Activated CD4-positive, alpha-beta T cell treated with anti-CD3 and anti-CD28 coated beads, Interleukin-2, amount 10 ng/mL, durations not matched to agents 24 days and 14 days (primary cell): ENCODE measurements around the gene CLDN17. TPM values are rescaled to one million over a fixed set of nuclear protein-coding genes. Genes with fewer than 3 reads are reported as not detected.

Experiments
- DNase-seq: peaks from one replicate; pipeline ENCODE4 v3.0.0; 2022
- H3K27ac Mint-ChIP-seq: one replicate; pipeline ENCODE4 v1.8.0; 2022; ENCODE audit warnings: mild to moderate bottlenecking, mixed read lengths
- H3K27me3 Mint-ChIP-seq: one replicate; pipeline ENCODE4 v1.8.0; 2022; ENCODE audit warnings: mixed read lengths
- H3K36me3 Mint-ChIP-seq: one replicate; pipeline ENCODE4 v1.8.0; 2022; ENCODE audit warnings: low read depth, mild to moderate bottlenecking, mixed read lengths
- H3K4me1 Mint-ChIP-seq: one replicate; pipeline ENCODE4 v1.8.0; 2021; ENCODE audit warnings: mixed read lengths
- H3K4me3 Mint-ChIP-seq: one replicate; pipeline ENCODE4 v1.8.0; 2022; ENCODE audit warnings: mild to moderate bottlenecking, moderate library complexity, mixed read lengths
- H3K9me3 Mint-ChIP-seq: one replicate; pipeline ENCODE4 v1.8.0; 2021; ENCODE audit warnings: mixed read lengths
- intact Hi-C: fragments of 100-400 bp; cut with micrococcal nuclease; formaldehyde crosslinking; loops from one replicate; pipeline ENCODE4 v1.15.1; 2023
- total RNA-seq: library from RNA; stranded (reverse); gene quantifications from 2 replicates; pipeline ENCODE4 v1.2.3, GENCODE V29; 2022

CLDN17 gene
- total RNA-seq, result not detected in 2 replicates

- Mint-ChIP-seq H3K27me3 (no peaks in the 10 kb centered on the region), H3K4me1 (no peaks in the 10 kb centered on the region), H3K4me3 (no peak within 1 kb of the TSS), H3K27ac (no peak within 1 kb of the TSS), H3K36me3 (no peaks in the 10 kb centered on the region), H3K9me3 (no peaks in the 10 kb centered on the region)
- intact Hi-C loops, result no loop called here
- no peak for DNase-seq
Measured at GRCh38 chr21:30166705-30167104, at the start of gene CLDN17. Gene CLDN17 (minus strand): TSS chr21:30166805. CDS start chr21:30166617, 188 bp downstream.

GRCh38 chr21:30216041-30216723, 49.6 kb upstream of the CLDN17 start, which contains the start of gene CLDN8:
Gene CLDN8 (minus strand): TSS chr21:30216097. CDS start chr21:30215925, 172 bp downstream.
- Mint-ChIP-seq H3K36me3 (no peaks in the 10 kb centered on the region), H3K4me1 (no peaks in the 10 kb centered on the region), H3K27ac (no peak within 1 kb of the TSS), H3K27me3 (no peaks in the 10 kb centered on the region), H3K4me3 (no peak within 1 kb of the TSS), H3K9me3 (no peaks in the 10 kb centered on the region)
- intact Hi-C loops, result no loop called here
- DNase-seq, result no peak

- Mint-ChIP-seq H3K36me3 (no peaks in the 10 kb centered on the region), H3K4me3 (no peak overlapping the region), H3K9me3 (no peaks in the 10 kb centered on the region), H3K27me3 (no peaks in the 10 kb centered on the region), H3K4me1 (no peaks in the 10 kb centered on the region), H3K27ac (no peak overlapping the region)
- intact Hi-C loops, result no loop called here
- DNase-seq, result no peak
Measured at GRCh38 chr21:30211071-30211470, 44.5 kb upstream of the CLDN17 start.

- no peak overlapping the region for H3K4me3 Mint-ChIP-seq
- DNase-seq, result no peak
- no peaks in the 10 kb centered on the region for H3K36me3 Mint-ChIP-seq
- no peaks in the 10 kb centered on the region for H3K4me1 Mint-ChIP-seq
- no peak overlapping the region for H3K27ac Mint-ChIP-seq
- H3K27me3 Mint-ChIP-seq, result no peaks in the 10 kb centered on the region
- intact Hi-C loops, result no loop called here
- H3K9me3 Mint-ChIP-seq, result no peaks in the 10 kb centered on the region
Measured at GRCh38 chr21:30209601-30210000, 43.0 kb upstream of the CLDN17 start.

- H3K4me1 Mint-ChIP-seq, result no peaks in the 10 kb centered on the region
- intact Hi-C loops, result no loop called here
Measured at GRCh38 chr21:30207252-30207579, 40.6 kb upstream of the CLDN17 start.

GRCh38 chr21:30206551-30207251, 40.1 kb upstream of the CLDN17 start:
- Mint-ChIP-seq H3K27me3 (no peaks in the 10 kb centered on the region), H3K27ac (no peak overlapping the region), H3K4me3 (no peak overlapping the region), H3K9me3 (no peaks in the 10 kb centered on the region), H3K4me1 (no peaks in the 10 kb centered on the region), H3K36me3 (no peaks in the 10 kb centered on the region)
- intact Hi-C loops, result no loop called here
- DNase-seq, result no peak

More at GRCh38 chr21:30207252-30207579, 40.6 kb upstream of the CLDN17 start:
- H3K27me3 Mint-ChIP-seq, result no peaks in the 10 kb centered on the region
- DNase-seq, result no peak
- no peaks in the 10 kb centered on the region for H3K36me3 Mint-ChIP-seq
- no peak overlapping the region for H3K27ac Mint-ChIP-seq
- H3K4me3 Mint-ChIP-seq, result no peak overlapping the region
- no peaks in the 10 kb centered on the region for H3K9me3 Mint-ChIP-seq

- intact Hi-C loops, result no loop called here
- Mint-ChIP-seq H3K4me1 (no peaks in the 10 kb centered on the region), H3K27me3 (no peaks in the 10 kb centered on the region), H3K4me3 (no peak overlapping the region), H3K9me3 (no peaks in the 10 kb centered on the region), H3K27ac (no peak overlapping the region), H3K36me3 (no peaks in the 10 kb centered on the region)
- DNase-seq, result no peak
Measured at GRCh38 chr21:30200000-30200399, 33.4 kb upstream of the CLDN17 start.

- intact Hi-C loops, result loop anchor here (5.0 kb wide), 1 partner anchor 152 kb away; no protein-coding TSS in a partner anchor
- no peaks in the 10 kb centered on the region for H3K9me3 Mint-ChIP-seq
- H3K4me3 Mint-ChIP-seq, result no peak overlapping the region
- H3K27ac Mint-ChIP-seq, result no peak overlapping the region
- H3K27me3 Mint-ChIP-seq, result no peaks in the 10 kb centered on the region
- DNase-seq, result peak; percentile 60
- no peaks in the 10 kb centered on the region for H3K36me3 Mint-ChIP-seq
- no peaks in the 10 kb centered on the region for H3K4me1 Mint-ChIP-seq
Measured at GRCh38 chr21:30194701-30195299, 28.2 kb upstream of the CLDN17 start.

GRCh38 chr21:30193201-30193600, 26.6 kb upstream of the CLDN17 start:
- no peak for DNase-seq
- intact Hi-C loops, result loop anchor here (5.0 kb wide), 1 partner anchor 151 kb away; no protein-coding TSS in a partner anchor
- H3K36me3 Mint-ChIP-seq, result no peaks in the 10 kb centered on the region
- no peak overlapping the region for H3K4me3 Mint-ChIP-seq
- H3K27me3 Mint-ChIP-seq, result no peaks in the 10 kb centered on the region
- no peaks in the 10 kb centered on the region for H3K9me3 Mint-ChIP-seq
- H3K4me1 Mint-ChIP-seq, result no peaks in the 10 kb centered on the region
- H3K27ac Mint-ChIP-seq, result no peak overlapping the region

GRCh38 chr21:30190554-30190953, 23.9 kb upstream of the CLDN17 start:
- no peaks in the 10 kb centered on the region for H3K4me1 Mint-ChIP-seq
- H3K36me3 Mint-ChIP-seq, result no peaks in the 10 kb centered on the region

GRCh38 chr21:30189773-30190172, 23.2 kb upstream of the CLDN17 start:
- no peaks in the 10 kb centered on the region for H3K9me3 Mint-ChIP-seq
- no peaks in the 10 kb centered on the region for H3K36me3 Mint-ChIP-seq
- no peaks in the 10 kb centered on the region for H3K4me1 Mint-ChIP-seq
- H3K27ac Mint-ChIP-seq, result no peak overlapping the region
- H3K4me3 Mint-ChIP-seq, result no peak overlapping the region
- intact Hi-C loops, result loop anchor here (5.0 kb wide), 1 partner anchor 147 kb away; no protein-coding TSS in a partner anchor
- no peak for DNase-seq
- H3K27me3 Mint-ChIP-seq, result no peaks in the 10 kb centered on the region

More at GRCh38 chr21:30190554-30190953, 23.9 kb upstream of the CLDN17 start:
- H3K4me3 Mint-ChIP-seq, result no peak overlapping the region
- intact Hi-C loops, result loop anchor here (5.0 kb wide), 1 partner anchor 148 kb away; no protein-coding TSS in a partner anchor
- no peak for DNase-seq
- no peaks in the 10 kb centered on the region for H3K9me3 Mint-ChIP-seq
- H3K27ac Mint-ChIP-seq, result no peak overlapping the region
- no peaks in the 10 kb centered on the region for H3K27me3 Mint-ChIP-seq

- no peaks in the 10 kb centered on the region for H3K27me3 Mint-ChIP-seq
- DNase-seq, result no peak
- H3K4me1 Mint-ChIP-seq, result no peaks in the 10 kb centered on the region
- H3K36me3 Mint-ChIP-seq, result no peaks in the 10 kb centered on the region
- H3K9me3 Mint-ChIP-seq, result no peaks in the 10 kb centered on the region
- H3K4me3 Mint-ChIP-seq, result no peak overlapping the region
- H3K27ac Mint-ChIP-seq, result no peak overlapping the region
- intact Hi-C loops, result no loop called here
Measured at GRCh38 chr21:30186242-30186641, 19.6 kb upstream of the CLDN17 start.

GRCh38 chr21:30168086-30168485, 1.5 kb upstream of the CLDN17 start:
- no peaks in the 10 kb centered on the region for H3K4me1 Mint-ChIP-seq
- no peaks in the 10 kb centered on the region for H3K27me3 Mint-ChIP-seq
- no peaks in the 10 kb centered on the region for H3K9me3 Mint-ChIP-seq
- H3K36me3 Mint-ChIP-seq, result no peaks in the 10 kb centered on the region
- H3K27ac Mint-ChIP-seq, result no peak overlapping the region
- intact Hi-C loops, result no loop called here
- H3K4me3 Mint-ChIP-seq, result no peak overlapping the region
- DNase-seq, result no peak

GRCh38 chr21:30166171-30166570, 434 bp downstream of the CLDN17 start:
- no peaks in the 10 kb centered on the region for H3K4me1 Mint-ChIP-seq
- DNase-seq, result no peak
- no peak overlapping the region for H3K4me3 Mint-ChIP-seq
- no peaks in the 10 kb centered on the region for H3K9me3 Mint-ChIP-seq
- no peaks in the 10 kb centered on the region for H3K36me3 Mint-ChIP-seq
- intact Hi-C loops, result no loop called here
- H3K27me3 Mint-ChIP-seq, result no peaks in the 10 kb centered on the region
- no peak overlapping the region for H3K27ac Mint-ChIP-seq
